Measurements from ENCODE around the gene ZNF837. TPM values are rescaled to one million over a fixed set of nuclear protein-coding genes. Genes with fewer than 3 reads are reported as not detected.

The ZNF837 gene
- total and polyA plus RNA-seq, 2 of the 13 experiments (the other 11 are each of a cell fraction or from before 2014, with no cell fraction given): 0.29 to 1.3 TPM

GRCh38 chr19:58326914-58327726 is 53.7 kb downstream of the ZNF837 start, which contains the start of gene ZSCAN22 (continued):
- no peak; the same call in 1 of the 2 replicates for TF ChIP-seq SOX5 (CRISPR knock-in tag; IDR thresholded peaks at IDR 0.05; ENCODE audit: borderline replicate concordance)
- no peak for TF ChIP-seq CBX2 (IDR thresholded peaks at IDR 0.05; ENCODE audit: low read depth, low read length)
- no peak for TF ChIP-seq CBX2 (CRISPR knock-in tag; IDR thresholded peaks at IDR 0.05; ENCODE audit: low read depth)
- 0 out of 2 replicates have a peak, but pooled peaks have one; percentile 23 for TF ChIP-seq RXRB (CRISPR knock-in tag; IDR thresholded peaks at IDR 0.05; ENCODE audit: borderline replicate concordance)
- TF ChIP-seq THAP8 (CRISPR knock-in tag; IDR thresholded peaks at IDR 0.05; ENCODE audit: borderline replicate concordance): no peak
- TF ChIP-seq SOX13 (IDR thresholded peaks at IDR 0.05): no peak
- TF ChIP-seq SOX13 (CRISPR knock-in tag; conservative IDR thresholded peaks at IDR 0.05 in 1 of 2, IDR thresholded peaks at IDR 0.05 in 1 of 2): no peak; a peak in 1 of 4 replicates
- no peak for TF ChIP-seq U2AF2 (IDR thresholded peaks at IDR 0.05; ENCODE audit: low read depth, low read length)
- TF ChIP-seq ZSCAN5A (CRISPR knock-in tag; IDR thresholded peaks at IDR 0.05; ENCODE audit: borderline replicate concordance): peak; percentile 10; the same call in 1 of the 2 replicates
- peak; percentile 89 for TF ChIP-seq ATF2 (CRISPR knock-in tag; IDR thresholded peaks at IDR 0.05)
- TF ChIP-seq ZNF263 (CRISPR knock-in tag; IDR thresholded peaks at IDR 0.05): peak; percentile 65; the same call in 1 of the 2 replicates
- 0 out of 2 replicates have a peak, but pooled peaks have one; percentile 26 for TF ChIP-seq ZNF552 (CRISPR knock-in tag; IDR thresholded peaks at IDR 0.05; ENCODE audit: borderline replicate concordance)
- 0 out of 2 replicates have a peak, but pooled peaks have one; percentile 51 for TF ChIP-seq ZNF280D (CRISPR knock-in tag; IDR thresholded peaks at IDR 0.05)
- peak; percentile 91 for TF ChIP-seq NRL (CRISPR knock-in tag; IDR thresholded peaks at IDR 0.05; ENCODE audit: borderline replicate concordance)
- TF ChIP-seq TFDP1 (CRISPR knock-in tag; IDR thresholded peaks at IDR 0.05; ENCODE audit: borderline replicate concordance): peak; percentile 59; the same call in 1 of the 2 replicates
- peak; percentile 88 for TF ChIP-seq GABPA (IDR thresholded peaks at IDR 0.05; ENCODE audit: low read depth, low read length)
- peak; percentile 96 for TF ChIP-seq GABPA (CRISPR knock-in tag; IDR thresholded peaks at IDR 0.05; ENCODE audit: low read depth)
- no peak for TF ChIP-seq NCOA5 (CRISPR knock-in tag; IDR thresholded peaks at IDR 0.05)
- no peak for TF ChIP-seq ZNF282 (IDR thresholded peaks at IDR 0.05; ENCODE audit: partially characterized antibody)
- no peak for TF ChIP-seq ZNF572 (CRISPR knock-in tag; IDR thresholded peaks at IDR 0.05)
- no peak for TF ChIP-seq ZNF570 (CRISPR knock-in tag; IDR thresholded peaks at IDR 0.05; ENCODE audit: borderline replicate concordance)
- TF ChIP-seq RAD21 (CRISPR knock-in tag; IDR thresholded peaks at IDR 0.05): peak; percentile 54; the same call in 1 of the 2 replicates
